SW480 (cell line): Measurements from ENCODE around the gene HOXA3.

Experiments
- DNase-seq: peaks from one replicate; pipeline ENCODE4 v3.0.0-alpha.2; 2016; ENCODE audit warnings: low spot score

Gene HOXA3

GRCh38 chr7:27129729-27130539 lies 22.4 kb downstream of the HOXA3 start:
- peak; percentile 70 for DNase-seq

DNA sequence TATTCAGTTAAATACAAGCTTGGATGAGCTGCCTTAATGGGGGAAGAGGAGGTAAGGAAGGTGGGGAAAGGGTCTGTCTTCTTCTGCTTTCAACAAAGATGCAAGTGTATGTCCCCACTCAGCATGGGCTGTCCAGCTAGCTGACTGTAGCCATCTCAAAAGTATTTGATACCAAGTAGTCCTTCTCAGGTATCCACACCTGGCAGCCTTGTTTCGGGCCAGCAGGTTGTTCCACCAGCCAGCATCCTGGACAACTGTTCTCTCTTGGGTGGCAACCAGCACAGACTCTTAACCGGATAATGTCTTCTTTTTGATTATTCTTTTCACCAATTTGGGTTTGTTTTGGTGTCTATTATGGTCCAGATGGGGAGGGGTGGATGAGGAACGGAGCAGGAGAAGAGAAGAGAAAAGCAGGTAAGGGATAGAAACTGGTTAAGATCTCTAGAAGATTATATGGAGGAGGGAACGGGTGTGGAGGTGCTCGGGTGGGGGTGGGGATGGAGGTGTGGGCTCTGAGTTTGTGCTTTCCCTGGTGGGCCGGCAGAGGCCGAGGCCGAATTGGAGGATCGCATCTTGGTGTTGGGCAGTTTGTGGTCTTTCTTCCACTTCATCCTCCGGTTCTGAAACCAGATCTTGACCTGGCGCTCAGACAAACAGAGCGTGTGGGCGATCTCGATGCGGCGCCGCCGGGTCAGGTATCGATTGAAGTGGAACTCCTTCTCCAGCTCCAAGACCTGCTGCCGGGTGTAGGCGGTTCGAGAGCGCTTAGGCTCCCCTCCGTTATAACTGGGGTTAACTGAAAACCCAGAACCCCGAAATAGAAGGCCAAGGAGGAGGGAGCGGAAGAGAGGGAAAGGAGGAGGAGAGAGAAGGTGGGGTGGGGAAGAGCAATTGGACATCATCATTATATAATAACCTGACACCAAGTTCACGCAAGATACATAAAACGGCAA lies 23.3 kb downstream of the HOXA3 start:
- DNase-seq = no peak

GRCh38 chr7:27128034-27128433 lies 24.3 kb downstream of the HOXA3 start:
- no peak for DNase-seq

- DNase-seq = no peak
Observed at GRCh38 chr7:27126596-27127327, 25.6 kb downstream of the HOXA3 start.

- DNase-seq = no peak
Observed at GRCh38 chr7:27125986-27126394, 26.4 kb downstream of the HOXA3 start.

- DNase-seq = no peak
Observed at GRCh38 chr7:27124902-27125689, 27.3 kb downstream of the HOXA3 start.

- no peak for DNase-seq
Observed at GRCh38 chr7:27124096-27124901, 28.1 kb downstream of the HOXA3 start.

GRCh38 chr7:27123477-27124053 lies 28.8 kb downstream of the HOXA3 start:
- DNase-seq = no peak

DNA sequence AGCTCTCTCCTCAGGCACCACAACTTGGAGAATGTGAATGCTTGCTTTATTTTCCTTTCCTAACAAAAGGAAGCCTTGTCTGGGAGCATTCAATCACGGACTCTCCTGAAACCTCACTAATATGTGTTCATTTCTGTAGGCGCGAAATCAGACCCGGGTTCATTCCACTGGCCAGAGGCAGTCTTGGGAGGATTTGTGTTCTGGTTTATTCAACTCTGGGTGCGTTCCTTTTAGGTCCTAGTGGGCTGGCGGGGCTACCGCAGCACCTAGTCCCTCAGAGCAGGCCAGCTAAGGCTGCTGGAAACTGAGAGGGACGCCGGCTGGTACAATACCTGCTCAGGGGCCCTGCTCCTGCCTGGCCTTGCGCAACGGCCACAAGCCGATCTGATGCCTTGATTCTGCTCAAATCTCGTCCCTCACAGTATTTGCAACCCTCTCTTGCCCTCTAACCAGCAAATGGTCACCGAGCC lies 29.3 kb downstream of the HOXA3 start:
- peak; percentile 66 for DNase-seq

DNA sequence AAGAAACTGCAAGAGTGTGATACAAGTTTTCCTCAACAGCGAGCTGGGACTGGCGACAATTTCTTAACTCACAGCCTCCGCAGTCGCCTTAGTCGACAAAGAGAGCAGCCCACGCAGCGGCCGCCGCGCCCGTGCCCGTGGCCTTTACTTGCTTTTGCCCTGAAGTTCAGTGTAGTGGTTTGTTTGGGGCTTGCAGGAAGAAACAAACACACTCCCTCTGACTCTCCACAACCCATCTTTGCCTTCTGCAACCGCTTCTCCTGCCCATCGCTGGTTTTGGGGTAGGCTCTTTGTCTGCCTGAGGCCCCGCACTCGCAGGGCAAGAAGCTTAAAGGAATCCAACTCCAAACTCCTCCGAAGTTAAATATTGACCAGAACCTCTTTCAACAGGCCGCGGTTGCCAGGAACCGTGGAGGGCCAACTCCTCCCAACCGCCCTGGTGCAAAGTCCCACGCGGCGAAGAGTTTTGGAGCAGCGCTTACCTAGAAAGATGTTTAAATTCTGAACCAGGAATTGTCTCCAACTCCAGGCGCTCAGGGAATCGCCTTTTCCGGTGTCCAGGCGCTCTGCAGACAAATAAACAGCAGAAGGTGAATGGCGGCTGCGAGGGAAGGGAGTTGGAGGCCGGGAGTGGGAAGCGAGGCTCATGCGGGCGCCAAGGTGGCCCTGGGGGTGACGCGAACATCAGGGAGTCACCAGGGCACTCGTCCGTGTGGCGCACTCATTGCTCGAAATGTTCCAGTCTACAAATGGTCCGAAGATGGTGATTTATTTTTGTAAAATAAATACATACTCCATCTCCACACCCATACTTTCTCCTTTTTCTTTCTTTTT lies 30.1 kb downstream of the HOXA3 start:
- peak; percentile 72 for DNase-seq

DNA sequence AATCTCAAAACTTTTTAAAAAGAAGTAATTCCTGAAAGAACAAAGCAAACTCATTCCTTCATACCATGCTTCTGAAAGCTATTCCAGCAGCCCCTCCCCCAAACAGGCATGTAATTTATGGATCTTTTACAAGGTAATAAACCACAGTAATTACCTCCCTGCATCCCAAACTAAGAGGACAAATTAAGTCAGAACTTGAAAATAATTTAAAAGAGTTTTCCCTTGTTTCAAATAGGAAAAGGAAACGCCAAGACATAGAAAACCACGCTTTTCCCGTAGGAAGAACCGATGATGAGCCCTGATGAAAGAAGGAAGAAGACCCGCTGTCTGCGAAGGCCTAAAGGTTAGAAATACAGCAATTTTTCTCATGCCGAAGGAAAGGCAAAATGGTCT lies 30.7 kb downstream of the HOXA3 start:
- no peak for DNase-seq

DNA sequence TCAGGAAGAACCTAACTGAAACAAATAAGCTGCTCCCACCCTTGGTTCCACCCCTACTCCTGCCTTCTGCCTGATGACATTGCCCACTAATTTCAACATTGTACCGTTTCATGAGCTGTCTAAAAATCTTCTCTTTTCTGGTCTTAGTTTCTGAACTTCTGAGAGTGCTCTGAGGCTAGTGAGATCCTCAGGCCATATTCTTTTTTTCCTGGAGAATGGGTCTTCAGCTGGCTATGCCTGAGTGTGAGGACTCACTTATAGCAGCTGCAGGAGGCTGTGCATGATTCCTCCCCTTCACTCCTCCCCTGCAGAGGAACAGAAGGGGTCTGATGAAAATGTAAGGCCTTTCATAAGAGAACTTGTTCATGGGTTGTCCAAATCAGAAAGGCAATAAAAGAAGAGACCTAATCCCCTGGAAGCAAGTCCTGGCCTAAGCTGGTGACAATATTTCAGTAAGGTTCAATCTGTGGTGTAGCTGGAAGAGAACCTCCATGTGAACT lies 32.9 kb downstream of the HOXA3 start:
- no peak for DNase-seq

GRCh38 chr7:27118580-27118979 lies 33.8 kb downstream of the HOXA3 start:
- no peak for DNase-seq

DNA sequence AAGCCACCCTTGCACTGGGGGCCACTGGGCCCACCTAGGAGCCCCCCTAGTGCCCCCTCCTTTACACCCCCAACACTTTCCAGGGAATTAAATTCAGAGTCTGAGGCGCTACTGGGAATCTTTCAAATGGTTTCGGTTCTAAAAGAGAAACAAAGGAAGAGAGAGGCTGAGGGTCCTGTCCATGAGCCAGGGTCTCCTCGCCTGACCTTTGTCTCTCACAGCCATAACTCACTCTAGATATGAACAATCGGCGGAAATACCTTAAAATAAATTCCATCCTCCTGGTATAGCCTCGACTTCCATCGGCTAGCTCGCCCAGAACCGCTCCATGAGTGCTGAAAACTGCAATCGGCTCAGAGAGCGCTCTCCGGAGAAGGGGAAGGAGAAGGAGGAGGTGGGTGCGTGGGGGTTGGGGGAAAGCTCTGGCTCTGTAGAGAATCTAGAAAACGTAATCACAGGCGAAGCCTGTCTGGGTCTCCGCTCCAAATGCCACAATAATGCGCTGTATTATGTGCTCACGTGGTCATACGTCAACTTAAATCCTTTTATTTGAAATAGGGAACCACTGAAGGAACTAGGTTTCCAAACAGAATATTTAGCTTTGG lies 34.4 kb downstream of the HOXA3 start:
- no peak for DNase-seq

- DNase-seq = no peak
Observed at GRCh38 chr7:27116962-27117886, 35.2 kb downstream of the HOXA3 start.

DNA sequence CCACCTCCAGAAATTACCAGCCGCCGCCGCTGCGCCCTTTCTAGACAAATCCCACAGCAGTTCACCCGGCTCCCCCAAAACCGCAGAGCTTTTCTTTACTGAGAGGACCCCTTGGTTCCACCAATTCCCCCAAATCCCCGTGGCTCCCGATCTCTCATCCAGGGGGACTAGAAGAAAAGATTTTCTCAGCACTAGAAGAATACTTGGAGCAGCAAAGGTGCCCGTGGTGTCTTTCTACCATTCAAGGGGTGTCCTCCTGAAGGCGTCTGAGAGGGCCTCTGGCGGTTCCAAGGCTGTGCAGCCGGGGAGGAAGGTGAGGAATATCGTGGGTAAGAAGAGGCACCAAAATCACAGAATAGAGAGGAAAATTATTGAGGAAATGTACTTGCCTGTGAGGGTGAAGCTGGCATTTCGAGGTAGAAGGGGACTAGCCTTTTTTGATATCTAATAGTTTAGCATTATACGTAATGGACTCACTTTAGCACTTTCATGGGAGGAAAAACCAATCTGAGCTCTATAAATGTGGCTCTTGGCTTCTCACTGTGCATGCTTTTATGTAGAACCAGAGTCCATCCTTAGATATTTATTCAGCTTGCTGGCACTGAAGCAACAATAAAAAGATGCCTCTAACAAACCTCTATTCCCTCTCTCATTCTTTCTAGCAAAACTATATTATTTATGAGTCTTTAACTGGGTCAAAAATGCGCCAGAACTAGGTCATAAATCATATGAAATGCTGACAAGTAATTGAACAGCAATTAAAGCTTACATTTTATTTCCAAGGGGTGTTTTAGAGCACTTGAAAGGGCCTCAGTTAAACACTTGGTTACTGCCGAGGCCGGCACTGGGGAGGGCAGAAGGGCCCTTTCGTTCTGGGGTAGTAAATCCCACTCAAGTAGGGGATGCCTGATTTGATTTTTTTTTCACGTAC lies 36.1 kb downstream of the HOXA3 start:
- DNase-seq = no peak
